Endothelial cell (in vitro differentiated cells): ENCODE results near the gene PYDC2. TPM values are rescaled to one million over a fixed set of nuclear protein-coding genes. Genes with fewer than 3 reads are reported as not detected.

Source experiments
- DNase-seq: peaks from one replicate; pipeline ENCODE4 v3.0.0; 2021; ENCODE audit warnings: low spot score
- H3K27ac Mint-ChIP-seq: one replicate; pipeline ENCODE4 v1.8.0; 2021; ENCODE audit warnings: mixed read lengths, inconsistent platforms; ENCODE audit not compliant: unreplicated experiment
- H3K27me3 Mint-ChIP-seq: one replicate; pipeline ENCODE4 v1.8.0; 2021; ENCODE audit warnings: mild to moderate bottlenecking, moderate library complexity, mixed read lengths, inconsistent platforms; ENCODE audit not compliant: unreplicated experiment
- H3K36me3 Mint-ChIP-seq: one replicate; pipeline ENCODE4 v1.8.0; 2021; ENCODE audit warnings: mild to moderate bottlenecking, low read depth, mixed read lengths, inconsistent platforms; ENCODE audit not compliant: unreplicated experiment
- H3K4me1 Mint-ChIP-seq: one replicate; pipeline ENCODE4 v1.8.0; 2021; ENCODE audit warnings: mild to moderate bottlenecking, mixed read lengths, inconsistent platforms; ENCODE audit not compliant: unreplicated experiment
- H3K4me3 Mint-ChIP-seq: one replicate; pipeline ENCODE4 v1.8.0; 2021; ENCODE audit warnings: mild to moderate bottlenecking, mixed read lengths, inconsistent platforms; ENCODE audit not compliant: unreplicated experiment
- H3K9me3 Mint-ChIP-seq: one replicate; pipeline ENCODE4 v1.8.0; 2021; ENCODE audit warnings: mixed read lengths, inconsistent platforms; ENCODE audit not compliant: unreplicated experiment
- CTCF ChIP-seq: fragments of 200-600 bp; sonication (generic); IDR thresholded peaks from one replicate; pipeline ENCODE4 v1.5.0; 2021; ENCODE audit warnings: antibody characterized with exemption; ENCODE audit not compliant: unreplicated experiment
- total RNA-seq: library from RNA; stranded (reverse); fragmentation: NEBNext Ultra II Directional; extraction: Animal tissue kit (Norgen Biotek cat#: 25700); gene quantifications from one replicate; pipeline ENCODE4 v1.2.1, GENCODE V29; 2021; ENCODE audit not compliant: unreplicated experiment

The PYDC2 gene
- total RNA-seq, 1 donor from 2014 or later = not detected

GRCh38 chr3:191428177-191428576, 32.8 kb upstream of the PYDC2 start:
- DNase-seq = no peak
- TF ChIP-seq CTCF = no peak
- Mint-ChIP-seq H3K27ac (no peak overlapping the region), H3K27me3 (no peaks in the 10 kb centered on the region), H3K4me3 (no peak overlapping the region), H3K9me3 (no peaks in the 10 kb centered on the region), H3K4me1 (no peaks in the 10 kb centered on the region), H3K36me3 (no peaks in the 10 kb centered on the region)

GRCh38 chr3:191430103-191430502, 30.9 kb upstream of the PYDC2 start:
- TF ChIP-seq CTCF = no peak
- H3K27ac Mint-ChIP-seq = no peak overlapping the region
- H3K4me3 Mint-ChIP-seq = no peak overlapping the region
- no peaks in the 10 kb centered on the region for H3K36me3 Mint-ChIP-seq
- H3K9me3 Mint-ChIP-seq = no peaks in the 10 kb centered on the region
- no peak for DNase-seq
- no peaks in the 10 kb centered on the region for H3K4me1 Mint-ChIP-seq
- H3K27me3 Mint-ChIP-seq = no peaks in the 10 kb centered on the region

GRCh38 chr3:191431160-191431822, 29.7 kb upstream of the PYDC2 start:
- H3K9me3 Mint-ChIP-seq = no peaks in the 10 kb centered on the region
- no peaks in the 10 kb centered on the region for H3K36me3 Mint-ChIP-seq
- no peak for DNase-seq
- no peaks in the 10 kb centered on the region for H3K4me1 Mint-ChIP-seq
- no peak for TF ChIP-seq CTCF
- no peak overlapping the region for H3K27ac Mint-ChIP-seq
- no peaks in the 10 kb centered on the region for H3K27me3 Mint-ChIP-seq
- H3K4me3 Mint-ChIP-seq = no peak overlapping the region

GRCh38 chr3:191432162-191432561, 28.8 kb upstream of the PYDC2 start:
- no peaks in the 10 kb centered on the region for H3K4me1 Mint-ChIP-seq
- H3K36me3 Mint-ChIP-seq = no peaks in the 10 kb centered on the region
- DNase-seq = no peak
- H3K27me3 Mint-ChIP-seq = no peaks in the 10 kb centered on the region
- no peak overlapping the region for H3K4me3 Mint-ChIP-seq
- H3K27ac Mint-ChIP-seq = no peak overlapping the region
- no peaks in the 10 kb centered on the region for H3K9me3 Mint-ChIP-seq
- no peak for TF ChIP-seq CTCF

- H3K4me1 Mint-ChIP-seq = no peaks in the 10 kb centered on the region
- no peaks in the 10 kb centered on the region for H3K9me3 Mint-ChIP-seq
- DNase-seq = no peak
- H3K27me3 Mint-ChIP-seq = no peaks in the 10 kb centered on the region
- H3K27ac Mint-ChIP-seq = no peak overlapping the region
- H3K4me3 Mint-ChIP-seq = no peak overlapping the region
- TF ChIP-seq CTCF = no peak
- no peaks in the 10 kb centered on the region for H3K36me3 Mint-ChIP-seq
Observed at GRCh38 chr3:191434024-191434423, 26.9 kb upstream of the PYDC2 start.
